IgD-negative memory B cell (primary cell): ENCODE results near the gene DNM3. TPM values are rescaled to one million over a fixed set of nuclear protein-coding genes. Genes with fewer than 3 reads are reported as not detected.
A peak's percentile ranks its signal among the peaks of the same experiment; 100 is the strongest.

Source experiments
- H3K27ac Mint-ChIP-seq, 3 donors: one replicate each; pipeline ENCODE4 v1.8.0; 2020 to 2022; ENCODE audit warnings: mild to moderate bottlenecking in 3 of 3, mixed read lengths in 3 of 3, moderate library complexity in 1 of 3
- H3K27me3 Mint-ChIP-seq: one replicate; pipeline ENCODE4 v1.8.0; 2021; ENCODE audit warnings: mixed read lengths
- H3K36me3 Mint-ChIP-seq: one replicate; pipeline ENCODE4 v1.8.0; 2020; ENCODE audit warnings: mild to moderate bottlenecking, mixed read lengths
- H3K4me1 Mint-ChIP-seq, 3 donors: one replicate each; pipeline ENCODE4 v1.8.0; 2020 to 2022; ENCODE audit warnings: mixed read lengths in 3 of 3, mild to moderate bottlenecking in 1 of 3
- H3K4me3 Mint-ChIP-seq, 4 donors: one replicate each; pipeline ENCODE4 v1.8.0; 2020 to 2022; ENCODE audit warnings: mild to moderate bottlenecking in 4 of 4, mixed read lengths in 4 of 4, moderate library complexity in 3 of 4
- H3K9me3 Mint-ChIP-seq, 3 donors: one replicate each; pipeline ENCODE4 v1.8.0; 2020 to 2021; ENCODE audit warnings: mixed read lengths in 3 of 3, mild to moderate bottlenecking in 1 of 3
- polyA plus RNA-seq: library from polyadenylated mRNA; unstranded; fragments of 300-500 nt; fragmentation: Illumina TruSeq; gene quantifications from one replicate; pipeline ENCODE4 v1.2.3, GENCODE V29; 2021

The DNM3 gene
- polyA plus RNA-seq, 1 donor from 2014 or later: 0.39 TPM

- H3K36me3 Mint-ChIP-seq: peaks cover 6% of the 10 kb centered on the region
- no peaks in the 10 kb centered on the region for H3K27me3 Mint-ChIP-seq
- H3K4me3 Mint-ChIP-seq: peak overlapping the region in 3 of 4 donors; percentile 10 to 92 (median 30)
- peaks cover 42 to 55% (median 43%) of the 10 kb centered on the region in 3 donors for H3K4me1 Mint-ChIP-seq
- H3K27ac Mint-ChIP-seq: peak overlapping the region in 1 of 3 donors; percentile 9
- H3K9me3 Mint-ChIP-seq: no peaks in the 10 kb centered on the region
These were observed 559.4 kb downstream of the DNM3 start for GRCh38 chr1:172400722-172401105.

- Mint-ChIP-seq H3K4me3 (no peak overlapping the region), H3K27ac (no peak overlapping the region), H3K4me1 (peaks cover 42 to 51% (median 43%) of the 10 kb centered on the region in 3 donors), H3K27me3 (no peaks in the 10 kb centered on the region), H3K9me3 (no peaks in the 10 kb centered on the region), H3K36me3 (peaks cover 6% of the 10 kb centered on the region)
These were observed 560.2 kb downstream of the DNM3 start for GRCh38 chr1:172401477-172401876.

GRCh38 chr1:172401892-172402291, 560.6 kb downstream of the DNM3 start:
- Mint-ChIP-seq H3K27ac (no peak overlapping the region), H3K27me3 (no peaks in the 10 kb centered on the region), H3K9me3 (no peaks in the 10 kb centered on the region), H3K4me3 (no peak overlapping the region), H3K4me1 (peaks cover 42 to 50% (median 42%) of the 10 kb centered on the region in 3 donors), H3K36me3 (peaks cover 6% of the 10 kb centered on the region)

DNA sequence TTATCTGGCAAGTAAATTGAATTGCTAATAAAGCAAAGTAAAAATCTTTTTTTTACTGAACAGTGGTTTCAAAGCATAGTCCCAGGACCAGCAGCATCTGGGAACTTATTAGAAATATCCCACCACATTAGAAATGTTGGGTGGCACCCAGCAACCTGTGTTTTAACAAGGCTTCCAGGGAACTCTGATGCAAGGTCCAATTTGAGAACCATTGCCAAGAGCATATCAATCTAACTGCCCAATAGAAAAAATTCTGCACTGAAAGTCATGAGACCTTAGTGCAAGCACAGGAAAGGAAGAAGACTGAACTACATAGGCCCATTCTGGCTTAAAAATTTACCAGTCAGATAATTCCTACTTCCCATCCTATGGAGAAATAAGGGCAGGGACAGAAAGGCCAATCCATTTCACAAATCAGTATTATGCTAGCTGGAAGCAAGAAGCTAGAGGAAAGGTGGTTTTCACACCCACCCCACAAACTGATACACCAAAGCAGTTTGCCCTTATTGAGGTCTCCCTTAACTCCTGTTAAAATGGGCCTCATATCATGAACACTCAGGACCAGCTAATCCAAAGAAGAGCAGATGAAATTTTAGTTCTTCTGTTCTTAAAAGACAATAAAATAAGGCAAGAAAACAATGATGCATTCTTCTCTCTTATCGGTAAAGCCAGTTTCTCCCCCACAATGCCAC, 561.7 kb downstream of the DNM3 start:
- H3K27ac Mint-ChIP-seq: no peak overlapping the region
- peaks cover 32 to 41% (median 33%) of the 10 kb centered on the region in 3 donors for H3K4me1 Mint-ChIP-seq
- H3K4me3 Mint-ChIP-seq: no peak overlapping the region
- H3K27me3 Mint-ChIP-seq: no peaks in the 10 kb centered on the region
- H3K9me3 Mint-ChIP-seq: no peaks in the 10 kb centered on the region
- peaks cover 9% of the 10 kb centered on the region for H3K36me3 Mint-ChIP-seq

GRCh38 chr1:172404121-172404520, 562.8 kb downstream of the DNM3 start:
- no peak overlapping the region for H3K4me3 Mint-ChIP-seq
- H3K9me3 Mint-ChIP-seq: no peaks in the 10 kb centered on the region
- peaks cover 9% of the 10 kb centered on the region for H3K36me3 Mint-ChIP-seq
- H3K27me3 Mint-ChIP-seq: no peaks in the 10 kb centered on the region
- peaks cover 22 to 30% (median 23%) of the 10 kb centered on the region in 3 donors for H3K4me1 Mint-ChIP-seq
- no peak overlapping the region for H3K27ac Mint-ChIP-seq

GRCh38 chr1:172405912-172406311, 564.6 kb downstream of the DNM3 start:
- Mint-ChIP-seq H3K27ac (no peak overlapping the region), H3K36me3 (peaks cover 9% of the 10 kb centered on the region), H3K4me3 (no peak overlapping the region), H3K4me1 (peaks cover 4 to 15% (median 10%) of the 10 kb centered on the region in 3 donors), H3K27me3 (no peaks in the 10 kb centered on the region), H3K9me3 (no peaks in the 10 kb centered on the region)

- Mint-ChIP-seq H3K27me3 (no peaks in the 10 kb centered on the region), H3K4me1 (peaks cover 0 to 16% (median 8%) of the 10 kb centered on the region in 3 donors), H3K36me3 (peaks cover 9% of the 10 kb centered on the region), H3K9me3 (no peaks in the 10 kb centered on the region), H3K4me3 (no peak overlapping the region), H3K27ac (no peak overlapping the region)
These were observed 565.7 kb downstream of the DNM3 start for GRCh38 chr1:172406968-172407367.

- Mint-ChIP-seq H3K9me3 (no peaks in the 10 kb centered on the region), H3K36me3 (peaks cover 9% of the 10 kb centered on the region), H3K4me3 (no peak overlapping the region), H3K27ac (no peak overlapping the region), H3K4me1 (peaks cover 0 to 10% (median 4%) of the 10 kb centered on the region in 3 donors), H3K27me3 (no peaks in the 10 kb centered on the region)
These were observed 567.7 kb downstream of the DNM3 start for GRCh38 chr1:172408958-172409357.

GRCh38 chr1:172410027-172410426, 568.7 kb downstream of the DNM3 start:
- peaks cover 0 to 10% (median 4%) of the 10 kb centered on the region in 3 donors for H3K4me1 Mint-ChIP-seq
- no peaks in the 10 kb centered on the region for H3K27me3 Mint-ChIP-seq
- H3K9me3 Mint-ChIP-seq: no peaks in the 10 kb centered on the region
- H3K27ac Mint-ChIP-seq: no peak overlapping the region
- peaks cover 9% of the 10 kb centered on the region for H3K36me3 Mint-ChIP-seq
- H3K4me3 Mint-ChIP-seq: no peak overlapping the region

DNA sequence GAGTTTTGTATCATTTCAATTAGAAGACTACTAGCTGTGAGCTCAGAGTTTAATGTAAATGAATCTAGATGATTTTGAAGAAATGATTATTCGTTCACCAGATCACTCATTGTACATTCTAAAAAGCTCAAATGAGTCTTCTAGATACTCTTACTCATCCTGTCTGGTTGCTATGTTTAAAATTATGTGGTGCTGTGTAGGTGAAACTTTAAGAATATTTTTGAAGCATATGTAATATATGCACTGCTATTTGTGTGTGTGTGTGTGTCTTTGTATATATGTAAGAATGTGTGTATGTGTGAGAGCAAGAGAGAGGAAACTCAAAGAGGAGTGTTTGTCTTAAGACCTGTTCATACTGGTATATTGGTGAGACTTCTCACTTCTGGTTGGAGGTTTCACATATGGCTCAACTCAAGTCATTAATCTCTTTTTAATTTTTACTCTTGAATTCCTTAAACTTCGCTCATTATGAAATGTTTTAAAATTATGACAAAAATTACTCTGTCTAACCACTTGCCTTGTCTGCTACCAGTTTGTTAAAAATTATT, 570.6 kb downstream of the DNM3 start:
- Mint-ChIP-seq H3K27ac (no peak overlapping the region), H3K36me3 (peaks cover 10% of the 10 kb centered on the region), H3K4me1 (peaks cover 0 to 8% (median 0%) of the 10 kb centered on the region in 3 donors), H3K27me3 (no peaks in the 10 kb centered on the region), H3K9me3 (no peaks in the 10 kb centered on the region), H3K4me3 (no peak overlapping the region)

DNA sequence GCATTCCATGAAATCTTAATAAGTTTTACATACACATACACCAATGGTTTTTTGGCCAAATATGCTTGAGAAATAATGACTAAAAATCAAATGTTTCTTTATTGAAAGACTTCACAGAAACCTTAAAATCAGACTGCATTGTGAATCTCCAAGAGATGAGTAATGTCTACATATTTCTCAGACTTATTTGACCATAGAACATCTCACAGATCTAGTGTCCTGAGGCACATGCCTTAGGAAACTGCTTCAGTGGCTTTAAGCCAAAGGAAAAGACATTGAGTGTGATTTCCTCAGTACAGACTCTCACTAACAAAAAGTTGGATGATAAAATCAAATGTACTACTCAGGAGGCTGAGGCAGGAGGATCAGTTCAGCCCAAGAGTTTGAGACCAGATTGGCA, 573.0 kb downstream of the DNM3 start:
- Mint-ChIP-seq H3K27me3 (no peaks in the 10 kb centered on the region), H3K4me1 (peaks cover 0 to 8% (median 0%) of the 10 kb centered on the region in 3 donors), H3K36me3 (peaks cover 9% of the 10 kb centered on the region), H3K9me3 (no peaks in the 10 kb centered on the region), H3K27ac (no peak overlapping the region), H3K4me3 (no peak overlapping the region)

DNA sequence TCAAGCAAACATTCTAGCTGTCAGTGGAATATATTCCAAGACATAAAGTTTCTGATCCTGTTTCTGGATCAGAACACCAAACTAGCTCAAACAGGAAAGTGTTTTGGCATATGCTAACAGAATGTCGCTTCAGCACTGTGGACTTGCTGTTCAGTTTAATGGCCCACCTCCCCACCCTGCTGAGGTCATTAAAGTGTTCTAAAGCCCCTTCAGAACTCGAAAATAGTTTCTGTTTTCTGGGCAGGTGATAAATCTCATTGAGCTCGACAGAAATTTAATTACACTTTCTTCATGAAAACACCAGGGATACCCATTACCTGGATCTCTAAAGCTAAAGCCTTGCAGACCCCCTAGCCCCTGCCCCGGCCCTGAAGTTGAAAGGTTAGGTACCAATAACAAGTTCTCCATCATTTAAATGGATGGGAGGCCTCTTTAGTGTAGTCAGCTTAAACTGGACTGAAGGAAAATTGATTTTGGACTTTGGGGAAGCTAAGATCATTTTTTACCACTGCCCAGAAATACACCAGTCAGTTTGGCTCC, 575.3 kb downstream of the DNM3 start:
- no peak overlapping the region for H3K4me3 Mint-ChIP-seq
- peaks cover 0 to 9% (median 0%) of the 10 kb centered on the region in 3 donors for H3K4me1 Mint-ChIP-seq
- no peaks in the 10 kb centered on the region for H3K27me3 Mint-ChIP-seq
- peak overlapping the region in 1 of 3 donors; percentile 31 for H3K27ac Mint-ChIP-seq
- H3K9me3 Mint-ChIP-seq: no peaks in the 10 kb centered on the region
- peaks cover 9% of the 10 kb centered on the region for H3K36me3 Mint-ChIP-seq

GRCh38 chr1:172417557-172417956, 576.3 kb downstream of the DNM3 start:
- Mint-ChIP-seq H3K4me1 (peaks cover 0 to 5% (median 0%) of the 10 kb centered on the region in 3 donors), H3K4me3 (peak overlapping the region in 1 of 4 donors; percentile 7), H3K36me3 (peaks cover 9% of the 10 kb centered on the region), H3K27me3 (no peaks in the 10 kb centered on the region), H3K27ac (no peak overlapping the region), H3K9me3 (no peaks in the 10 kb centered on the region)

DNA sequence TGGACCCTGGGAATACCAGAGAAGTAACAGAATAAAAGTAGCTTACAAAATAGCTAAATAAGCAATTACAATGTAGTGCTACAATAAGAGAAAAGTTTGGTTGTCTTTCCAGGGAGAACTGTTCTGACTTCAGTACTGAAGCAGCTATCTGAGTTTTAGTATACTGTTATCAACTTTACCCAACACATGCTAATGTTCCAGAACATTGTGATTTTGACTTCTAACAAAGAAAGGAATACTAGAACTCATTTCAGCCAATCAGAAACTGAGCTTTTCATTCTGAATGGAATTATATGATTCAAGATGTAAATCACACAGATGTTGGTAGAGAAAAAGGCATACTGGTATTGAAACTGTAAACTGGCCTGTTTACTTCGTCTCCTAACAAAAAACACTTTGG, 579.1 kb downstream of the DNM3 start, which contains the start of gene C1orf105:
C1orf105 (plus strand) TSS at position 301 of the 400 bp plus-strand sequence. CDS start 201 bp downstream, outside the sequence.
- H3K9me3 Mint-ChIP-seq: no peaks in the 10 kb centered on the region
- H3K4me1 Mint-ChIP-seq: peaks cover 0 to 3% (median 0%) of the 10 kb centered on the region in 3 donors
- H3K27me3 Mint-ChIP-seq: no peaks in the 10 kb centered on the region
- H3K36me3 Mint-ChIP-seq: peaks cover 3% of the 10 kb centered on the region
- peak within 1 kb of the TSS in 1 of 3 donors; percentile 81 for H3K27ac Mint-ChIP-seq
- no peak within 1 kb of the TSS for H3K4me3 Mint-ChIP-seq

- H3K27ac Mint-ChIP-seq: no peak overlapping the region
- peaks cover 3% of the 10 kb centered on the region for H3K36me3 Mint-ChIP-seq
- H3K4me1 Mint-ChIP-seq: peaks cover 0 to 3% (median 0%) of the 10 kb centered on the region in 3 donors
- H3K9me3 Mint-ChIP-seq: no peaks in the 10 kb centered on the region
- no peak overlapping the region for H3K4me3 Mint-ChIP-seq
- no peaks in the 10 kb centered on the region for H3K27me3 Mint-ChIP-seq
These were observed 580.8 kb downstream of the DNM3 start for GRCh38 chr1:172421974-172422604.
